ENCODE measurements around the gene MAFG.

Gene MAFG

GRCh38 chr17:81916234-81917001, 11.1 kb downstream of the MAFG start:
- no peak for TF ChIP-seq GATA2 (IDR thresholded peaks at IDR 0.05; ENCODE audit: low read depth, low read length)
- TF ChIP-seq GATA3 (IDR thresholded peaks at IDR 0.05; ENCODE audit: low read depth, low read length): no peak

- TF ChIP-seq GATA2 (IDR thresholded peaks at IDR 0.05; ENCODE audit: low read depth, low read length) (no peak), GATA3 (IDR thresholded peaks at IDR 0.05; ENCODE audit: low read depth, low read length) (no peak)
Observed at GRCh38 chr17:81915331-81915730, 12.2 kb downstream of the MAFG start.

GRCh38 chr17:81914103-81914850, 13.3 kb downstream of the MAFG start:
- TF ChIP-seq GATA2 (IDR thresholded peaks at IDR 0.05; ENCODE audit: low read depth, low read length) (no peak), GATA3 (IDR thresholded peaks at IDR 0.05; ENCODE audit: low read depth, low read length) (no peak)

- TF ChIP-seq GATA3 (IDR thresholded peaks at IDR 0.05; ENCODE audit: low read depth, low read length): no peak
- TF ChIP-seq GATA2 (IDR thresholded peaks at IDR 0.05; ENCODE audit: low read depth, low read length): no peak
Observed at GRCh38 chr17:81913394-81914102, 14.0 kb downstream of the MAFG start.

- TF ChIP-seq GATA2 (IDR thresholded peaks at IDR 0.05; ENCODE audit: low read depth, low read length) (no peak), GATA3 (IDR thresholded peaks at IDR 0.05; ENCODE audit: low read depth, low read length) (no peak)
Observed at GRCh38 chr17:81912441-81913309, 14.9 kb downstream of the MAFG start.

- TF ChIP-seq GATA3 (IDR thresholded peaks at IDR 0.05; ENCODE audit: low read depth, low read length): no peak
- no peak for TF ChIP-seq GATA2 (IDR thresholded peaks at IDR 0.05; ENCODE audit: low read depth, low read length)
Observed at GRCh38 chr17:81911969-81912368, 15.6 kb downstream of the MAFG start.

GRCh38 chr17:81911277-81911961, 16.1 kb downstream of the MAFG start, which contains the start of gene PCYT2:
Gene PCYT2, minus strand, starts transcription at chr17:81911399. Its CDS starts 44 bp downstream, at chr17:81911355.
- TF ChIP-seq GATA3 (IDR thresholded peaks at IDR 0.05; ENCODE audit: low read depth, low read length) (no peak), GATA2 (IDR thresholded peaks at IDR 0.05; ENCODE audit: low read depth, low read length) (no peak)

- TF ChIP-seq GATA2 (IDR thresholded peaks at IDR 0.05; ENCODE audit: low read depth, low read length): no peak
- TF ChIP-seq GATA3 (IDR thresholded peaks at IDR 0.05; ENCODE audit: low read depth, low read length): no peak
Observed at GRCh38 chr17:81910840-81911276, 16.7 kb downstream of the MAFG start.

GRCh38 chr17:81909966-81910839, 17.3 kb downstream of the MAFG start:
- TF ChIP-seq GATA3 (IDR thresholded peaks at IDR 0.05; ENCODE audit: low read depth, low read length): no peak
- TF ChIP-seq GATA2 (IDR thresholded peaks at IDR 0.05; ENCODE audit: low read depth, low read length): peak; percentile 35; the same call in 1 of the 2 replicates

GRCh38 chr17:81909231-81909630, 18.3 kb downstream of the MAFG start:
- TF ChIP-seq GATA3 (IDR thresholded peaks at IDR 0.05; ENCODE audit: low read depth, low read length): no peak
- TF ChIP-seq GATA2 (IDR thresholded peaks at IDR 0.05; ENCODE audit: low read depth, low read length): no peak

GRCh38 chr17:81908793-81909192, 18.7 kb downstream of the MAFG start:
- TF ChIP-seq GATA2 (IDR thresholded peaks at IDR 0.05; ENCODE audit: low read depth, low read length) (no peak), GATA3 (IDR thresholded peaks at IDR 0.05; ENCODE audit: low read depth, low read length) (no peak)
